ENCODE data around the gene CA10.

Gene CA10

GRCh38 chr17:52124993-52125392 lies 33.5 kb downstream of the CA10 start:
- no peaks in the 10 kb centered on the region for H3K36me3 ChIP-seq (ENCODE audit: insufficient read depth, low read length)
- H2AFZ ChIP-seq (ENCODE audit: low read length), result no peak overlapping the region
- no peaks in the 10 kb centered on the region for H4K20me1 ChIP-seq (ENCODE audit: insufficient read depth, low read length)
- no peaks in the 10 kb centered on the region for H3K9me2 ChIP-seq (ENCODE audit: low read depth, low read length)
- H3K4me2 ChIP-seq (ENCODE audit: low read length), result no peak overlapping the region
- H3K4me1 ChIP-seq (ENCODE audit: insufficient read depth, low read length, severe bottlenecking), result no peaks in the 10 kb centered on the region
- H3K9ac ChIP-seq (ENCODE audit: low read length), result no peak overlapping the region
- H3K9me3 ChIP-seq (ENCODE audit: low read length), result no peaks in the 10 kb centered on the region
- TF ChIP-seq EZH2 (IDR thresholded peaks at IDR 0.05; ENCODE audit: borderline replicate concordance, low read length) (no peak), CTCF (IDR thresholded peaks at IDR 0.05; ENCODE audit: low read length) (no peak)
- H3K79me2 ChIP-seq (ENCODE audit: insufficient read depth, low read length), result no peaks in the 10 kb centered on the region
- H3F3A ChIP-seq (ENCODE audit: insufficient read depth, low read length), result no peaks in the 10 kb centered on the region
- H3K27ac ChIP-seq (ENCODE audit: low read depth, low read length, poor library complexity, severe bottlenecking), result no peak overlapping the region
- no peaks in the 10 kb centered on the region for H3K27me3 ChIP-seq (ENCODE audit: insufficient read depth, low read length)
- no peak overlapping the region for H3K4me3 ChIP-seq (ENCODE audit: low read depth, low read length, poor library complexity, severe bottlenecking)

GRCh38 chr17:52124561-52124960 lies 34.0 kb downstream of the CA10 start:
- Histone ChIP-seq H3K79me2 (ENCODE audit: insufficient read depth, low read length) (no peaks in the 10 kb centered on the region), H2AFZ (ENCODE audit: low read length) (no peak overlapping the region), H3K4me3 (ENCODE audit: low read depth, low read length, poor library complexity, severe bottlenecking) (no peak overlapping the region), H4K20me1 (ENCODE audit: insufficient read depth, low read length) (no peaks in the 10 kb centered on the region), H3K4me2 (ENCODE audit: low read length) (no peak overlapping the region), H3K9me3 (ENCODE audit: low read length) (no peaks in the 10 kb centered on the region), H3K9ac (ENCODE audit: low read length) (no peak overlapping the region), H3K27me3 (ENCODE audit: insufficient read depth, low read length) (no peaks in the 10 kb centered on the region), H3K27ac (ENCODE audit: low read depth, low read length, poor library complexity, severe bottlenecking) (no peak overlapping the region), H3K4me1 (ENCODE audit: insufficient read depth, low read length, severe bottlenecking) (no peaks in the 10 kb centered on the region), H3F3A (ENCODE audit: insufficient read depth, low read length) (no peaks in the 10 kb centered on the region), H3K36me3 (ENCODE audit: insufficient read depth, low read length) (no peaks in the 10 kb centered on the region), H3K9me2 (ENCODE audit: low read depth, low read length) (no peaks in the 10 kb centered on the region)
- no peak for TF ChIP-seq CTCF (IDR thresholded peaks at IDR 0.05; ENCODE audit: low read length)
- no peak for TF ChIP-seq EZH2 (IDR thresholded peaks at IDR 0.05; ENCODE audit: borderline replicate concordance, low read length)

DNA sequence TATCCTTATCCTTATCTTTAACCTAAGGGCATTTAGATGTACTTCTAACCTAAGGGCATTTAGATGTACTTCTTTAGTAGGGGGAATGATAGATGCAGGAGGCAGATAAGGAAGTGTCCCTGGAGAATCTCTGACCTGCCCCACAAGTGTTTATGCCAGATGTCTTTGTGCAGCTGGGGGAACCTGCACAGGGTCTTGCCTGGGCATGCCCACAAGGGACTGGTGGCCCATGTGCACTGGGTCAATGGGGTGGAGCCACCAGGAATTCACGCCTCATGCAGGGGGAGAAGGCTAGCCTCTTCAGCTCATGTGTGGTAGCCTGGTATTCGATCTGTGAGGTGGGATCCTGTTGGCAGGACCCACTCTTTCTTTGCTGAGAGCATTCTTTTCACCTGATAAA lies 38.0 kb downstream of the CA10 start:
- Histone ChIP-seq H3K27me3 (ENCODE audit: insufficient read depth, low read length) (no peaks in the 10 kb centered on the region), H3K79me2 (ENCODE audit: insufficient read depth, low read length) (no peaks in the 10 kb centered on the region), H4K20me1 (ENCODE audit: insufficient read depth, low read length) (no peaks in the 10 kb centered on the region), H3K4me1 (ENCODE audit: insufficient read depth, low read length, severe bottlenecking) (no peaks in the 10 kb centered on the region), H3K9me2 (ENCODE audit: low read depth, low read length) (no peaks in the 10 kb centered on the region), H3F3A (ENCODE audit: insufficient read depth, low read length) (no peaks in the 10 kb centered on the region), H2AFZ (ENCODE audit: low read length) (no peak overlapping the region), H3K9ac (ENCODE audit: low read length) (no peak overlapping the region), H3K4me3 (ENCODE audit: low read depth, low read length, poor library complexity, severe bottlenecking) (no peak overlapping the region), H3K9me3 (ENCODE audit: low read length) (no peaks in the 10 kb centered on the region), H3K27ac (ENCODE audit: low read depth, low read length, poor library complexity, severe bottlenecking) (no peak overlapping the region), H3K4me2 (ENCODE audit: low read length) (no peak overlapping the region), H3K36me3 (ENCODE audit: insufficient read depth, low read length) (no peaks in the 10 kb centered on the region)
- TF ChIP-seq EZH2 (IDR thresholded peaks at IDR 0.05; ENCODE audit: borderline replicate concordance, low read length), result no peak
- TF ChIP-seq CTCF (IDR thresholded peaks at IDR 0.05; ENCODE audit: low read length), result no peak
